HG03432 (cell line): ENCODE results near the gene OTOG.

ENCODE experiments used
- ATAC-seq: cut with Tn5 transposase; IDR thresholded peaks from one replicate; pipeline ENCODE4 v1.9.1; 2021; ENCODE audit warnings: mild to moderate bottlenecking, moderate library complexity; ENCODE audit not compliant: unreplicated experiment

The OTOG gene

DNA sequence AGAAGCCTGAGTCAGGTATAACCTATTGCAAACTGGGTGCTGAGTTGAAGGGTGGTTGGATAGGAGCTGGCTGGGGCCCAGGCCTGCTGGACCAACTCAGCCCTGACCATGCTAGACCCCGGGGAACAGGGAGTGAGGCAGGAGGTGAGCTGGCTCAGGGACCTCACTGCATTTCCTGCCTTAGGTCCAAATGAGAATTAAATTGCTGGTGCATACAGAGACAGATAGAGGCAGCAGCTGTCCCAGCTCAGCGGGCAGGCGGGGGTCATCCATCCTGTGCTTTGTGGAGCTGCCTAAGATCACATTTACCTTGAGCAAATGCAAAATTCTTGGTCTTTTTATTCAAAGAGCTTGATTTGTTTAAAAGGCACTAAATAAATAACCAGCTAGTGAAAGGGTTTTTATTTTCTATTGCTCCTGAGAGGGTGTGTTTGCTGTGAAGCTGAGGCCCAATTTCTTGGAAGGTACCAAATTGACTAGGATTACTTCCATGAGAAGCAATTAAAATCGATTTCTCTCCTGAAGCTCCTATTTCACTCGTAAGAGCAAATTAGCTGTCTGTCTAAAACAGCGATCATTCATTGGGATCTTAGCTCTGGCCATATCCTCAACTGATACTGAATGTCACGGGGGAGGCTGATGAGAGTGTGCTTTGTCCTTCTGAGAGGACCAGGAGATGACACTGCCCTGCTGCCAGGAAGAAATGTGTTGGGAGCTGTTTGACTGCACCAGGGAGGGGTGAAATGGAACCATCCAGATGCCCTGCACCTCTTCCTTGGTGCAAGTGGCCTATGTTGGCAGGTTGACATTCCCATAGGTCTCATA lies 27.8 kb upstream of the OTOG start:
- no peak for ATAC-seq

- ATAC-seq: no peak
These were observed 25.8 kb upstream of the OTOG start for GRCh38 chr11:17521106-17521900.

GRCh38 chr11:17522655-17523054 lies 24.4 kb upstream of the OTOG start:
- ATAC-seq: no peak

GRCh38 chr11:17524221-17524620 lies 22.8 kb upstream of the OTOG start:
- ATAC-seq: no peak

- no peak for ATAC-seq
These were observed 21.5 kb upstream of the OTOG start for GRCh38 chr11:17525570-17525969.

GRCh38 chr11:17526326-17526725 lies 20.7 kb upstream of the OTOG start:
- no peak for ATAC-seq

DNA sequence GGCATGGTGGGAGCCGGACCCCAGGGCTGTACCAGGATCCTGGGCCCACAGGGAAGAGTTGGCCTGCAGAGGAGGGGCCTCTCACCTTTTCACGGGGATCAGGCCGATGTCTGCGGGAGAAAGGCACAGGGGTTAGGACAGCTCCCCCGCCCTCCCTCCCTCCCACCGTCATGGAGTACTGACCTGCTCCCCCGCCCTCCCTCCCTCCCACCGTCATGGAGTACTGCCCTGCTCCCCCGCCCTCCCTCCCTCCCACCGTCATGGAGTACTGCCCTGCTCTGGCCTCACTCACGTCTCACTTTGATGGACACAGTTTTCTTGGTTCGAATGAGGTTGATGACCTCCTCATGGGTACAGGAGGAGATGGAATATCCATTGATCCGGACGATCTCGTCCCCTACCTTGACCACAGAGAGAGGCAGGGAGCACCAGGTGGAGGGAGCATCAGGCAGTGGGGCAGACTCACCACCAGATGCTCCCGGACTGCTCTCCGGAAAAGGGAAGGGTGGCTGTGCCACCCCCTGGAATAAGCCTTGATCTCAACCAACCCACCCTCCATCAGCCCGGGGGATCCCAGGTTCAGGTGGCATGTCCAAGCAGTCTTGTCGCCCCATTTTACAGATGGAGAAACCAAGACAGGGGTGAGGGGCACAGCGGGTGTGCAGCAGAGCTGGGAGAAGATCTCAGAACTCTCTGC lies 20.0 kb upstream of the OTOG start:
- ATAC-seq: no peak

- no peak for ATAC-seq
These were observed 19.4 kb upstream of the OTOG start for GRCh38 chr11:17527628-17527995.

DNA sequence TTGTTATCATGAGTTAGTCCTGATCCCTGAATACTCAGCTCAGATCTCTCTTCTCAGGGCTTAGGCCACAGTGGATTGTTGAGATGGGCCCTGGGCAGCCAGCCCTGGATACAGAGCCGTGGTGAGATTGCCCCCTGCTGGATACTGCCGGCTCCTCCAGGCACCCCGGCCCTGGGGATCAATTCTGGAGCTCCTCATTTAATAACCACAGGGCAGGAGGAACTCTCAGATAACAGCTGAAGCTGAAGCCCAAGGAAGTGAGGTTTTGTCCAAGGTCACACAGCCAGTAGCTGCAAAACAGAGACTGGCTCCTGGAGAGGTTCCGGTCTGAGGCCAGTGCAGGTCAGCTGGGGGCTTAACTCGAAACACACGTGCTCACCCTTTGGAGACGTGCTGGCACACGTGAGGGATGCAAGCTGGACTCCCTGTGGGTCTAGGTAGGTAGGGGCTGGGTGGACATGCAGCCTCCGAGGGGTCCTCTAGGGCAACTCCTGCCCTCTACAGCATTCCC lies 18.8 kb upstream of the OTOG start:
- ATAC-seq: peak; percentile 88

- ATAC-seq: no peak
These were observed 17.9 kb upstream of the OTOG start for GRCh38 chr11:17528906-17529843.

DNA sequence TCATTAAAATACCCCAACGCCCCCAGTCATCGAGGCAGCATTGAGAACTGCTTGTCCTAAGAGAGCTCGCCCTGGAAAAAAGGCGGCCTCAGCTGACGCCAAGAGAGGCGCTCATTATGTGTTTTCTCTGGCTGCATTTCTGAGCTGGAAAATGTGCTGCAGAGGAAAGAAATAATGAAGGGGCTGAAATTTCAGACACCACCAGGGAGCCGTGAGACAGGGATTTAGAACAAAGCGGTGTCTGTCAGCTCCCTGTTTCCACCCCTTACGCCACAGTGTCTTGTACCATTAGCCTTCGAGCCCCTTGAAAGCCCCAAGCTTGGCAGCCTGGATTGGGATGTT lies 17.2 kb upstream of the OTOG start:
- no peak for ATAC-seq

- no peak for ATAC-seq
These were observed 15.9 kb upstream of the OTOG start for GRCh38 chr11:17531071-17531600.

- ATAC-seq: no peak
These were observed 15.4 kb upstream of the OTOG start for GRCh38 chr11:17531636-17532113.

GRCh38 chr11:17532784-17533183 lies 14.3 kb upstream of the OTOG start:
- ATAC-seq: no peak

- ATAC-seq: no peak
These were observed 13.7 kb upstream of the OTOG start for GRCh38 chr11:17533341-17533740.

GRCh38 chr11:17533778-17534415 lies 13.2 kb upstream of the OTOG start:
- no peak for ATAC-seq

- no peak for ATAC-seq
These were observed 11.6 kb upstream of the OTOG start for GRCh38 chr11:17535488-17535887.

- ATAC-seq: no peak
These were observed 9.8 kb upstream of the OTOG start for GRCh38 chr11:17537261-17537660.

GRCh38 chr11:17538054-17538453 lies 9.0 kb upstream of the OTOG start:
- no peak for ATAC-seq

- no peak for ATAC-seq
These were observed 8.3 kb upstream of the OTOG start for GRCh38 chr11:17538731-17539130.
